SIG-M5 treated with dmso at 0.1 percent for 504 hours (cell line): ENCODE data around the gene CNIH2.
"Not testable (repeated sequence)": the region's sequence is repeated elsewhere in the genome, so short reads cannot be mapped to it uniquely, and the experiment has no call there.

Source experiments
- DNase-seq: peaks from one replicate; lab custom pipeline; 2025; ENCODE audit not compliant: unreplicated experiment; lab: John Stamatoyannopoulos, UW

CNIH2 gene

GRCh38 chr11:66289548-66290329, 11.8 kb downstream of the CNIH2 start:
- DNase-seq: peak; percentile 79

DNA sequence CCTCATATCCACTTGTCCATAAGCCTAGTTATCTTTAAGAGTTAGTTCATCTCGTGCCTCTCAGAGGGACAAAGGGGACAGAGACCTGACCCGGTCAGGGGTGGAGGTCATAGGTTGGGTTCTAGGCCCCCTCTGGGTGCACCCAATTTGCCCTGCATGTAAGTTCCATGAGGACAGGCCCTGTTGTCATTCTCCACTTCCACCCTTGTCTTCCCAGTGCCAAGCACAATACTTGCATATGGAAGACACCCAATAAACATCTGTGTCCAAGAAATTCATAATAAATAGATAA, 12.3 kb downstream of the CNIH2 start:
- DNase-seq: no peak

- DNase-seq: no peak
Observed at GRCh38 chr11:66291303-66291705, 13.3 kb downstream of the CNIH2 start.

GRCh38 chr11:66291706-66292542, 13.9 kb downstream of the CNIH2 start, which contains the start of gene TMEM151A:
TSS of gene TMEM151A (plus strand) at chr11:66291894. CDS start at chr11:66292014, 120 bp downstream.
- DNase-seq: no peak

DNA sequence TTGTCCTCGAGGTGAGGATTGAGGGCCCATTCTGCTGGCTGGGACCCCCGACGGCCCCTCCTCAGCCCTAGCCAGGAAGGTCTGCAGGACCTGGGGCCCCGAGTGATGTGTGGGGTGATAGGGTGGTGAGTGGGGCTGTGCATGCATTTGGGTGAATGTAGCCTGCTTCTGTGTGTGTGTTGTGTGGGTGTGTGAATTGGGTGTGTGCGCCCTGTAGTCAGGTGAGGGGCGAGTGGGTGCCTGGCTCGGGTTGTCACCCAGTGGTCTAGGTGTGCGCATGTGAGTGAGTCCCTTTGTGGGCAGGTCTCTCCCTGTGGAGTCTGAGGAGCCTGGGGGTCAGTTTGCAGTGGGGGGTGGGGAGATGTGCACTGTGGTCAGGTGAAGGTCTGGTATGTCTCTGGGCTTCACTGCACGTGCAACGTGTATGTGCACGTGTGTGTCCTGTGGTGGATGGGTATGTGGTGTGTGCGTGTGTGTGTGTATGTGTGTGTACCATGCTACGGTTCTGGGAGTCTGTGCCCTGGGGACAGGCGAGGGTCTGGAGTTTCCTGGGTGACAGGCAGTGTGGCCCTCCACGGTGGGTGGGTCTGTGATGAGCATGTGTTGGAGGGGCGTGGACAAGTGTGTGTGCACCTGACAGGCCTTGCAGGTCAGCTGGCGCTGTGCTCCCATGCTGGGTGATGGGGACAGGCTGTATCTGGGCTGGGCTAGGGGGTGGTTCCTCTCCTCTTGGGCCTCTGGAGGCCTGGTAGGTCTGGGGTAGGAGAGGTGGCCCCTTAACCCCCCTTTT, 14.8 kb downstream of the CNIH2 start:
- DNase-seq: no peak

GRCh38 chr11:66293352-66293751, 15.4 kb downstream of the CNIH2 start:
- no peak for DNase-seq

DNA sequence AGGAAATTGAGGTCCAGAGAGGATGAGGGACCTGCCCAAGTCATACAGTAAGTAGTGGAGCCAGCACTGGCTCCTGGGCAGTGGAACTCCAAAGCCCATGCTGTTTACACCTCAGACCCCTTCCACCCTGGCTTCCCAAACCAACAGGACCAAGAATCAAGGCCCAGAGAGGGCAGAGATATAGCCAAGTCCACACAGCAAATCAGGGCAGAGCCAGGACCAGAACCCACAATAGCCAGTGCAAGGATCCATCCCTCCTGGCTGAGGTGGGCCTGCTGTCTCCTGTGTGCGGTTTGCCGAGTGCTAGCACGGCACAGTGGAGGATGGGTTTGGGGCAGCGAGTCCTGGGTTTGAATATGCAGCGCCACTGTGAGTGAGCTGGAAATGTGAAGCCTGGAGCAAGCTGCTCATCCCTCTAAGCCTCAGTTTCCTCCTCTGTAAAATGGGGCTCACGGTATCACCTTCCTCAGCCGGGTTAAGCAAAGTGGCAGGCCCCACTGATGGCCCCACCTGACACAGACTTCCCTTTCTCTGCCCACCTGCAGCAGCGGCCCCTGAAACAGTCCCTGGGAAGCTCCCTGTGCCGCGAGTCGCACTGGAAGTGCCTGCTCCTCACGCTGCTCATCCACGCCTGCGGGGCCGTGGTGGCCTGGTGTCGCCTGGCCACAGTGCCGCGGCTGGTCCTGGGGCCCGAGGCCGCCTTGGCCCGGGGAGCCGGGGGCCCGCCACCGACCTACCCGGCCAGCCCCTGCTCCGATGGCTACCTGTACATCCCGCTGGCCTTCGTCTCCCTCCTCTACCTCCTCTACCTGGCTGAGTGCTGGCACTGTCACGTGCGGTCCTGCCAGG, 16.0 kb downstream of the CNIH2 start:
- DNase-seq: no peak

- no peak for DNase-seq
Observed at GRCh38 chr11:66294626-66295620, 16.9 kb downstream of the CNIH2 start.

GRCh38 chr11:66297610-66298009, 19.6 kb downstream of the CNIH2 start:
- DNase-seq: no peak

GRCh38 chr11:66299186-66299585, 21.2 kb downstream of the CNIH2 start:
- no peak for DNase-seq

DNA sequence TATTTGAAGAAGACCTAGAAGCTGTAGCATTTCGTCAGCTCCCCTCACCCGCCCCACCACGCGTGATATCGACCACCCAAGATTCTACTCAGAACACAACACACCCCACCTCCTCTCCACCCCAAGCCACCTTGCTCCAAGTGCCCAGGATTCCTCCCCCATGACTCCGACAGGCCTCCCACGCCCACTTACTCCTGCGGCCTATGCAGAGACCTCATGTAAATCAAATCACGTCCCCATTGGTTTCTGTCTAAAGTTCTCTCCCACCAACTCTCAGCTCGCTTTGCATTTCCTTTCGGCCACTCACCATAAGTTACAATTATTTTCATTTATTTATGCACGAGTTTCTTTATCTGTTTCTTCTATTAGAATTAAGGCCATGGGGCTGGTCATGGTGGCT, 24.7 kb downstream of the CNIH2 start:
- DNase-seq: no peak

GRCh38 chr11:66309475-66309874, 31.5 kb downstream of the CNIH2 start:
- DNase-seq: no peak

GRCh38 chr11:66310324-66310723, 32.3 kb downstream of the CNIH2 start:
- no peak for DNase-seq

- not testable (repeated sequence) for DNase-seq
Observed at GRCh38 chr11:66310803-66311440, 32.9 kb downstream of the CNIH2 start.

DNA sequence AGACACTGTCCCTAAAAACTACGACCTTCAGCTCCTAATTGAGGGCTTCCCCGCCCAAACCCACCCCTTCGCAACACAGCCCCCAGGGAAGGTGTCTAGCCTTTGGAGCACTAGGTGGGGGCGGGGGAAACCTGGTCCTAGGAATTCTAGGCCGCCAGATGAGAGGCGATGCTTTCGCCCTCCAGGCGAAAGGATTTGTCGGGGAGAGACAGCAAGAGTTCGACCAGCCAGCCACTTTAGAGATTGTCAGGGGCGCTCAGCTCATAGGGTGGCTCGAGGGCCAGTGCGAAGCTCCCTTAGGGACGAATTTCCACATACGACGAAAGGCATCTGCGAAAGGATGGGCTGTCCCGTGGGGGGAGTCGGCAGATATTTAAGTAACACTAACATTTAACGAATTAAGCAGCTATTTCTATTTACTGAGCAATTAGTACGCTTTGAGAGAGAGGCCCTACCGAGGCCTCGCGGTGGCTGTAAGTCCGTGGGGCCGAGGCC, 33.5 kb downstream of the CNIH2 start:
- no peak for DNase-seq

- peak; percentile 86 for DNase-seq
Observed at GRCh38 chr11:66311965-66312548, 34.1 kb downstream of the CNIH2 start.

DNA sequence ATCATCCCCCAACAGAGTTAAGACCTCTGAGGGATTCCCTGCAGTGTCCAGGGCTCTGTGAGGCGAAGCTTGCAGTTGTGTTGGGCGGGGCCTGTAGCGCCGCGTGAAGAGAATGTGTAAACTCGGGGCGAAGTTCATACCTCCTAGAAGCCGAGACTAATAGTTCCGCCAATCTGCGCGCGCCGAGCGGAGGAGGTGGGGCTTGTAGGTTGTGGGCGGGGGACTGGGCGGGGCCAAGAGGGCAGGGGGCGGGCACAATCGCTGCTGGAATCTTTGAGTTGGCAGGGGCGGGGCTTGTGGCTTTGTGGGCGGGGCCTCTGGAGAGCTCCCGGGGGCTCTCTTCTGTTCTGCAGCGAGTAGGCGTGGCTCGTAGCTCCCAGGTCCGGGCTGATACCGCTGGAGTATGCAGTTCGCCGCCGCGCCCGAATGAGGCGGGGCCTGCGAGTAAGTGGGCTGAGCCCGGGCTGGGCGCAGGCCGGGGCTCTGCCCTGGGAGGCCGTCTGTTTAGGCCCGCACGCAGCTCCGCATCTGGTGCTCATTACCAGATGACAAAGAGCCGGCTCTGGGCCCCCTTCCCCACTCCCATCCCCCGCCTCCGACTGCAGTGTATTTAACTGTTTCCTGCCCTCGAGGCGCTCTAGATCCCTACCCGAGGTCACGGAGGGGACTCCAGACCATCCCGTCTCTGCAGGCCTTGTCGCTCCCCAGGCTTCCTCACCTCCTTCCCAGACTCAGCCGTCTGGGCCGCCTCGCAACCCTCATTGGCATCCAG, 34.8 kb downstream of the CNIH2 start:
- peak; percentile 91 for DNase-seq
